ENCODE measurements around the gene NFX1.

DNA sequence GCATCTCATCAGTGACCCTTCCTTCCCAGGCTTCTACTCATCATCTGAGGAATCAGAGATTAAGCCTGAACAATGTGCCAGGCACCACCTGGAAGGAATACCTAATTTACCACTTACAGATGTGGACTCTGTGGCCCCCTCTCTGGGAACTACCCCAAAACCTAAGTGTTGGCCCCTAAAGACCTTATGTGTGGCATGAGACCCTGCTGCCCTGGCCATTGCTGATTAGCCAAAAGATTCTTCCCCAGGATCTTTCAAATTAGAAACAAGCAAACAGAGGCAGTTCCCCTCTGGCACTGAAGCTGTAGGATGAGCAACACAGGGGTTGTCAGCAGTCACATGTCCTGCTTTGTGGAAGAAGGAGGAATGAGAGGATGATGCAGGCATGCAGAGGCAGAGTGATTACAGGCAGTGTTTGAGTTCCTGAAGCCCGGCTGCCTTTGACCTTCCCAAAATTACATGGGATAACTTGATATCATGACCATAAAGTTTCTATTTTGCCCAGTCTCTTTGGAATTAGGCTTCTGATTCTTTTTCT is 39.8 kb upstream of the NFX1 start:
- no peak for TF ChIP-seq ARNT (IDR thresholded peaks at IDR 0.05)
- TF ChIP-seq ELF4 (CRISPR knock-in tag; IDR thresholded peaks at IDR 0.05): no peak
- TF ChIP-seq PYGO2 (tag; IDR thresholded peaks at IDR 0.05): no peak

Measured in K562 (cell line).